Vagina (tissue), 2 donors: ENCODE results near the gene NCAN. TPM values are rescaled to one million over a fixed set of nuclear protein-coding genes. Genes with fewer than 3 reads are reported as not detected.

Experiments
- DNase-seq, 2 donors: peaks; one replicate each; pipeline ENCODE4 v3.0.0-alpha.2; 2017; ENCODE audit errors: extremely low spot score in 2 of 2
- H3K27ac ChIP-seq: fragments of 200-600 bp; sonication (generic); one replicate; pipeline ENCODE4 v1.5.1; 2019
- H3K27me3 ChIP-seq: fragments of 200-600 bp; sonication (generic); one replicate; pipeline ENCODE4 v1.5.1; 2019
- H3K36me3 ChIP-seq, 2 donors: fragments of 200-600 bp; sonication (generic); one replicate each; pipeline ENCODE4 v1.5.1; 2017 to 2019
- H3K4me1 ChIP-seq: fragments of 200-600 bp; sonication (generic); one replicate; pipeline ENCODE4 v1.5.1; 2019
- H3K4me3 ChIP-seq, 2 donors: fragments of 200-600 bp; sonication (generic); 1 replicate in 1 of 2; 2 replicates in 1 of 2; pipeline ENCODE4 v1.5.1; 2016 to 2019
- H3K9me3 ChIP-seq: fragments of 200-600 bp; sonication (generic); one replicate; pipeline ENCODE4 v1.5.1; 2019
- POLR2A ChIP-seq, 2 donors: fragments of 450-650 bp; IDR thresholded peaks; one replicate each; pipeline ENCODE4 v1.6.1; 2017; ENCODE audit warnings: antibody characterized with exemption in 2 of 2, mild to moderate bottlenecking in 2 of 2, moderate library complexity in 2 of 2
- POLR2AphosphoS5 ChIP-seq, 2 donors: sonication (generic); formaldehyde crosslinking; IDR thresholded peaks; one replicate each; pipeline ENCODE4 v1.9.0; 2017; ENCODE audit warnings: antibody characterized with exemption in 2 of 2, mild to moderate bottlenecking in 2 of 2, low read depth in 1 of 2; ENCODE audit not compliant: insufficient read depth in 1 of 2
- intact Hi-C: fragments of 100-400 bp; cut with DNase I; formaldehyde crosslinking; loops from one replicate; pipeline ENCODE4 v1.15.1; 2023
- total RNA-seq: library from RNA; depleted of rRNA; stranded (reverse); fragments of >200 nt; gene quantifications from one replicate; pipeline ENCODE4 v1.2.3, GENCODE V29; 2016
- TF ChIP-seq, protein P1 (sequence below), 3 experiments: fragments of 450-650 bp in 2 of 3; fragments of 200-600 bp in 1 of 3; sonication (generic) in 1 of 3; IDR thresholded peaks; one replicate each; pipeline ENCODE4 v1.5.1; 2017 to 2019; ENCODE audit warnings: antibody characterized with exemption in 3 of 3, mild to moderate bottlenecking in 2 of 3, moderate library complexity in 2 of 3

NCAN gene
- total RNA-seq, 1 donor from 2014 or later: not detected

DNA sequence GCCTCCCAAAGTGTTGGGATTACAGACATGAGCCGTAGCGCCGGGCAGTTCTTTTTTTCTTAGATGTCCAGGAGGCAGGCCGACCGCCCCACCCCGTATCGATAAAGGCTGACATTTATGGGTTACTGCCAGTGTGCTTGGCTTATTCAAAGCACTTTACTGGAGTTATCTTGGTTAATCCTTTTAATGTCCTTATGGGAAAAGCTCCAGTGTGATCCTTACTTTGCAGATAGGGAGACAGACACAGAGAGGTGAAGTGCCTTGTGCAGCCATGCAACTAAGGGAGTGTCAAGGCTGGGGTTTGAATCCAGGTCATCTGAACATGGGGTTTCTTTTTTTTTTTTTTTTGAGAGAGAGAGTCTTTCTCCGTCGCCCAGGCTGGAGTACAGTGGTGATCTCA, 19.2 kb downstream of the NCAN start:
- intact Hi-C loops: no loop called here
- Histone ChIP-seq H3K36me3 (no peaks in the 10 kb centered on the region), H3K4me3 (no peak overlapping the region), H3K4me1 (no peaks in the 10 kb centered on the region), H3K27ac (no peak overlapping the region), H3K27me3 (no peaks in the 10 kb centered on the region), H3K9me3 (peaks cover 12% of the 10 kb centered on the region)
- DNase-seq: no peak
- TF ChIP-seq POLR2A (IDR thresholded peaks at IDR 0.05) (no peak), POLR2AphosphoS5 (IDR thresholded peaks at IDR 0.05; ENCODE audit: insufficient read depth in 1 of 2, low read depth in 1 of 2) (no peak)
- TF ChIP-seq, protein P1, sequence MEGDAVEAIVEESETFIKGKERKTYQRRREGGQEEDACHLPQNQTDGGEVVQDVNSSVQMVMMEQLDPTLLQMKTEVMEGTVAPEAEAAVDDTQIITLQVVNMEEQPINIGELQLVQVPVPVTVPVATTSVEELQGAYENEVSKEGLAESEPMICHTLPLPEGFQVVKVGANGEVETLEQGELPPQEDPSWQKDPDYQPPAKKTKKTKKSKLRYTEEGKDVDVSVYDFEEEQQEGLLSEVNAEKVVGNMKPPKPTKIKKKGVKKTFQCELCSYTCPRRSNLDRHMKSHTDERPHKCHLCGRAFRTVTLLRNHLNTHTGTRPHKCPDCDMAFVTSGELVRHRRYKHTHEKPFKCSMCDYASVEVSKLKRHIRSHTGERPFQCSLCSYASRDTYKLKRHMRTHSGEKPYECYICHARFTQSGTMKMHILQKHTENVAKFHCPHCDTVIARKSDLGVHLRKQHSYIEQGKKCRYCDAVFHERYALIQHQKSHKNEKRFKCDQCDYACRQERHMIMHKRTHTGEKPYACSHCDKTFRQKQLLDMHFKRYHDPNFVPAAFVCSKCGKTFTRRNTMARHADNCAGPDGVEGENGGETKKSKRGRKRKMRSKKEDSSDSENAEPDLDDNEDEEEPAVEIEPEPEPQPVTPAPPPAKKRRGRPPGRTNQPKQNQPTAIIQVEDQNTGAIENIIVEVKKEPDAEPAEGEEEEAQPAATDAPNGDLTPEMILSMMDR (IDR thresholded peaks at IDR 0.05): no peak

DNA sequence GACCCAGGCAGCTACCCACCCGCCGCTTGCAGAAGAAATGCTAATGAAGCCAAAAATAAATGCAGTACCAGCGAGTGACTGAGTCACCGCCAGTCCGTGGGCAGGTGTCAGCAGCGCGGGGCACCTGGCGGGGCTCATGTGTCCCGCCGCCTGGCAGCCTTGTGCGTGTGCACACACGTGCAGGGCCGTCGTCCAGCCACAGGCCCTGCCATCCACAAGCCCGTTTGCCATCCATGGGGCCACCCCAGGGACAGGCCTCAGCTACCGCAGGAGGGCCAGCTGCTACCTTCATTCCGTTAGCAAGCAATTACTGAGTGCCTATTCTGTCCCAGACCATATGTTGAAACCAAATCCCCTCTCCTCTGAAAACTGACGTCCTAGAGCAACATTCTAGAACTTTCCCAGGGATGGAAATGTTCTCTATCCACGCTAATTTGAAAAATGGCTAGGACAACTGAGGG, 20.5 kb downstream of the NCAN start:
- no peaks in the 10 kb centered on the region for H3K36me3 ChIP-seq
- no peaks in the 10 kb centered on the region for H3K27me3 ChIP-seq
- intact Hi-C loops: no loop called here
- no peak for DNase-seq
- no peak overlapping the region for H3K27ac ChIP-seq
- H3K9me3 ChIP-seq: peaks cover 12% of the 10 kb centered on the region
- H3K4me1 ChIP-seq: no peaks in the 10 kb centered on the region
- no peak overlapping the region for H3K4me3 ChIP-seq
- no peak for TF ChIP-seq POLR2A (IDR thresholded peaks at IDR 0.05)
- no peak for TF ChIP-seq POLR2AphosphoS5 (IDR thresholded peaks at IDR 0.05; ENCODE audit: insufficient read depth in 1 of 2, low read depth in 1 of 2)
- TF ChIP-seq, protein P1 (IDR thresholded peaks at IDR 0.05): no peak

- Histone ChIP-seq H3K36me3 (no peaks in the 10 kb centered on the region), H3K9me3 (peaks cover 12% of the 10 kb centered on the region), H3K27me3 (no peaks in the 10 kb centered on the region), H3K27ac (no peak overlapping the region), H3K4me1 (no peaks in the 10 kb centered on the region), H3K4me3 (no peak overlapping the region)
- intact Hi-C loops: no loop called here
- no peak for TF ChIP-seq POLR2A (IDR thresholded peaks at IDR 0.05)
- TF ChIP-seq, protein P1 (IDR thresholded peaks at IDR 0.05): no peak
- no peak for TF ChIP-seq POLR2AphosphoS5 (IDR thresholded peaks at IDR 0.05; ENCODE audit: insufficient read depth in 1 of 2, low read depth in 1 of 2)
- DNase-seq: no peak
Measured at GRCh38 chr19:19234220-19234816, 22.6 kb downstream of the NCAN start.

- no peaks in the 10 kb centered on the region for H3K4me1 ChIP-seq
- H3K36me3 ChIP-seq: no peaks in the 10 kb centered on the region
- H3K4me3 ChIP-seq: no peak overlapping the region
- DNase-seq: no peak
- intact Hi-C loops: no loop called here
- no peak overlapping the region for H3K27ac ChIP-seq
- H3K27me3 ChIP-seq: no peaks in the 10 kb centered on the region
- TF ChIP-seq POLR2A (IDR thresholded peaks at IDR 0.05) (no peak), POLR2AphosphoS5 (IDR thresholded peaks at IDR 0.05; ENCODE audit: insufficient read depth in 1 of 2, low read depth in 1 of 2) (no peak)
- TF ChIP-seq, protein P1 (IDR thresholded peaks at IDR 0.05): no peak
- H3K9me3 ChIP-seq: peaks cover 12% of the 10 kb centered on the region
Measured at GRCh38 chr19:19236173-19236572, 24.4 kb downstream of the NCAN start.

DNA sequence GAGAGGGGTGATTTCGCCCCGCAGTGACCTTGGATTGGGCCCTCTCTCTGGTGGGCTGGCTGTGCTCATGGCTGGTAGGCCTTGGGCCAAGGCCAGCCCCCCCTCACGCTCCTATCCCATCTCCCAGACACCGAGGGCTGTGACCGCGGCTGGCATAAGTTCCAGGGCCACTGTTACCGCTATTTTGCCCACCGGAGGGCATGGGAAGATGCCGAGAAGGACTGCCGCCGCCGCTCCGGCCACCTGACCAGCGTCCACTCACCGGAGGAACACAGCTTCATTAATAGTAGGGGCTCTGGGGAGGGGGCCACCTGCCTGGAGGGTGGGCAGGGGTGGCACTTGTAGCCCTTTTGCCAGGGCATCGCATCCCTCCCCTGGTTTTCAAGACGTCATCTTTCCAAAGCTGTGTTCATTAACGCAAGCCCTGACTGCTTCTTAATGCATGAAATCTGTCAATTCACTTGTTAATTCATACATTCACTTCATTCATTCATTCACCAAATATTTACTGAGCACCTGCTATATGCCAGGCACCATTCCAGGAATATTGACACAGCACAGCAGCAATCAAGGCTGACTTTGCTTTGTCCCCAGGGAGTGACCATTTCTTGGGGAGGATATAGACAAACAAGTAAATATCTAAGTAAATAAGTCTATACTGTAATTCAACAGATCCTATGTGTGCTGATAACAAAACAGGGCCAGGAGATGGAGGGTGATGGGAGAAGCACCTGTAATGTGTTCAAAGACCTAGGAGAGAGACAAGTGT, 26.6 kb downstream of the NCAN start:
- intact Hi-C loops: no loop called here
- H3K4me3 ChIP-seq: no peak overlapping the region
- H3K27me3 ChIP-seq: no peaks in the 10 kb centered on the region
- no peak for DNase-seq
- H3K36me3 ChIP-seq: no peaks in the 10 kb centered on the region
- no peak for TF ChIP-seq POLR2AphosphoS5 (IDR thresholded peaks at IDR 0.05; ENCODE audit: insufficient read depth in 1 of 2, low read depth in 1 of 2)
- H3K27ac ChIP-seq: no peak overlapping the region
- no peaks in the 10 kb centered on the region for H3K4me1 ChIP-seq
- H3K9me3 ChIP-seq: peaks cover 12% of the 10 kb centered on the region
